Colonic mucosa (tissue), 4 donors: ENCODE data around the gene OR2V2. TPM values are rescaled to one million over a fixed set of nuclear protein-coding genes. Genes with fewer than 3 reads are reported as not detected.

Experiments used
- DNase-seq: peaks from one replicate; pipeline ENCODE4 v3.0.0-alpha.2; 2020
- H3K27ac ChIP-seq: fragments of 200-600 bp; one replicate; pipeline ENCODE4 v1.8.0; 2021
- H3K27me3 ChIP-seq: fragments of 200-600 bp; one replicate; pipeline ENCODE4 v1.8.0; 2021
- H3K36me3 ChIP-seq: fragments of 200-600 bp; one replicate; pipeline ENCODE4 v1.8.0; 2021
- H3K4me1 ChIP-seq: fragments of 200-600 bp; one replicate; pipeline ENCODE4 v1.8.0; 2021; ENCODE audit warnings: mild to moderate bottlenecking
- H3K4me3 ChIP-seq: fragments of 200-600 bp; one replicate; pipeline ENCODE4 v1.8.0; 2021
- H3K9ac ChIP-seq, 2 donors: one replicate each; pipeline ENCODE4 v1.7.0; 2013; ENCODE audit warnings: control low read depth in 2 of 2, low read depth in 2 of 2, low read length in 2 of 2
- H3K9me3 ChIP-seq: fragments of 200-600 bp; one replicate; pipeline ENCODE4 v1.8.0; 2021
- CTCF ChIP-seq: fragments of 200-600 bp; IDR thresholded peaks from one replicate; pipeline ENCODE4 v1.8.0; 2022; ENCODE audit warnings: antibody characterized with exemption, mild to moderate bottlenecking
- intact Hi-C: fragments of 100-400 bp; cut with DNase I; formaldehyde crosslinking; loops from one replicate; pipeline ENCODE4 v1.14.1; 2022
- total RNA-seq, 2 donors: library from RNA; stranded (reverse); fragmentation: NEBNext Ultra II Directional in 1 of 2; extraction: Animal tissue kit (Norgen Biotek cat#: 25700) in 1 of 2; gene quantifications; one replicate each; pipeline ENCODE4 v1.2.1, GENCODE V29; 2021
- donor health status: healthy.
- donor health status: DM: no; HTN: no; CAD: no.
- donor health status: DM: no; HTN: no; CAD: no.

Gene OR2V2
- total RNA-seq, 2 donors from 2014 or later: not detected

- H3K27me3 ChIP-seq: no peaks in the 10 kb centered on the region
- intact Hi-C loops: no loop called here
- H3K9ac ChIP-seq: peak overlapping the region; percentile 56 to 63
- peaks cover 5% of the 10 kb centered on the region for H3K4me1 ChIP-seq
- peak; percentile 50 for DNase-seq
- TF ChIP-seq CTCF: no peak
- no peaks in the 10 kb centered on the region for H3K9me3 ChIP-seq
- no peaks in the 10 kb centered on the region for H3K36me3 ChIP-seq
- no peak overlapping the region for H3K27ac ChIP-seq
- peak overlapping the region; percentile 47 for H3K4me3 ChIP-seq
Observed at GRCh38 chr5:181205761-181206649, 58.6 kb downstream of the OR2V2 start.

GRCh38 chr5:181207214-181207959, 60.0 kb downstream of the OR2V2 start:
- intact Hi-C loops: no loop called here

DNA sequence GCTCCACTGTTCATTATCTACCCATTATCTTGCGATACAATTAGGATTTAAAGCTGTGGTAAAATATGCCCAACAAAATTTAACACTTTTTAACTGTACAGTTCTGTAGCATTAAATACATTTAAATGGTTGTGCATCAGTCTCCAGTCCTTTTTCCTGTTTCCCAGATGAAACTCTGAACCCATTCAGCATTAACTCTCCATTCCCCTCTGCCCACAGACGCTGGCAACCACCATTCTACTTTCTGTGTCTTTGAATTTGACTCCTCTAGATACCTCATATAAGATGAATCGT, 60.5 kb downstream of the OR2V2 start:
- Histone ChIP-seq H3K9ac (no peak overlapping the region), H3K27me3 (no peaks in the 10 kb centered on the region), H3K36me3 (no peaks in the 10 kb centered on the region), H3K4me1 (peaks cover 5% of the 10 kb centered on the region), H3K27ac (no peak overlapping the region), H3K4me3 (no peak overlapping the region), H3K9me3 (no peaks in the 10 kb centered on the region)
- intact Hi-C loops: no loop called here
- DNase-seq: no peak
- no peak for TF ChIP-seq CTCF

More at GRCh38 chr5:181207214-181207959, 60.0 kb downstream of the OR2V2 start:
- peak overlapping the region; percentile 62 for H3K27ac ChIP-seq
- no peaks in the 10 kb centered on the region for H3K9me3 ChIP-seq
- peak; percentile 93 for DNase-seq
- H3K27me3 ChIP-seq: no peaks in the 10 kb centered on the region
- peak overlapping the region; percentile 40 for H3K4me3 ChIP-seq
- no peak for TF ChIP-seq CTCF
- peaks cover 5% of the 10 kb centered on the region for H3K4me1 ChIP-seq
- no peaks in the 10 kb centered on the region for H3K36me3 ChIP-seq
- H3K9ac ChIP-seq: peak overlapping the region in 1 of 2 donors; percentile 63

Other genes starting within 250 kb of the OR2V2 start
- 10 to 100 TPM; 51.6 to 88.1 TPM for gene BTNL8, start 248.4 kb upstream of the OR2V2 start, total RNA-seq
- gene BTNL3, start 158.7 kb upstream of the OR2V2 start, total RNA-seq: 10 to 100 TPM; 38.0 to 71.1 TPM
- 1 to 10 TPM; 2.8 to 5.3 TPM for gene BTNL9, start 107.3 kb upstream of the OR2V2 start, total RNA-seq
- gene OR2V1, start 16.4 kb upstream of the OR2V2 start, total RNA-seq: not detected
- 1 to 10 TPM; 6.8 to 8.7 TPM for gene TRIM7, start 57.6 kb downstream of the OR2V2 start, total RNA-seq
- 10 to 100 TPM; 22.2 to 41.1 TPM for gene TRIM41, start 75.7 kb downstream of the OR2V2 start, total RNA-seq
- 1,000 to 10,000 TPM; 1,252 to 1,403 TPM for gene RACK1, start 96.3 kb downstream of the OR2V2 start, total RNA-seq
- 10 to 100 TPM in 1 of 2 donors, 1 to 10 TPM in 1; 9.8 to 13.5 TPM for gene TRIM52, start 113.6 kb downstream of the OR2V2 start, total RNA-seq
- not detected for gene OR4F3, start 219.7 kb downstream of the OR2V2 start, total RNA-seq